Dendritic cell treated with granulocyte-macrophage colony-stimulating factor and Interleukin-4, amounts not matched to agents 40 ng/mL and 50 ng/mL, for 4 days (primary cell): ENCODE measurements around the gene TERF2IP.

ENCODE experiments used
- H3K27ac Mint-ChIP-seq: one replicate; pipeline ENCODE4 v1.8.0; 2022; ENCODE audit warnings: mild to moderate bottlenecking, mixed read lengths
- H3K27me3 Mint-ChIP-seq: one replicate; pipeline ENCODE4 v1.8.0; 2022; ENCODE audit warnings: mild to moderate bottlenecking, mixed read lengths
- H3K36me3 Mint-ChIP-seq: one replicate; pipeline ENCODE4 v1.8.0; 2022; ENCODE audit warnings: low read depth, mixed read lengths
- H3K4me1 Mint-ChIP-seq: one replicate; pipeline ENCODE4 v1.8.0; 2022; ENCODE audit warnings: low read depth, mixed read lengths
- H3K4me3 Mint-ChIP-seq: one replicate; pipeline ENCODE4 v1.8.0; 2022; ENCODE audit warnings: mild to moderate bottlenecking, moderate library complexity, mixed read lengths
- H3K9me3 Mint-ChIP-seq: one replicate; pipeline ENCODE4 v1.8.0; 2022; ENCODE audit warnings: mixed read lengths
- intact Hi-C: fragments of 100-400 bp; cut with micrococcal nuclease; formaldehyde crosslinking; loops from one replicate; pipeline ENCODE4 v1.15.0; 2022

TERF2IP gene

GRCh38 chr16:75622761-75623605 is 24.6 kb upstream of the TERF2IP start, which contains the start of gene ADAT1:
Gene ADAT1 (minus strand): TSS chr16:75623281. CDS start chr16:75620799, 2,482 bp downstream.
- H3K36me3 Mint-ChIP-seq, result peaks cover 60% of the 10 kb centered on the region
- H3K9me3 Mint-ChIP-seq, result no peaks in the 10 kb centered on the region
- no peaks in the 10 kb centered on the region for H3K27me3 Mint-ChIP-seq
- peak within 1 kb of the TSS; percentile 88 for H3K4me3 Mint-ChIP-seq
- peaks cover 28% of the 10 kb centered on the region for H3K4me1 Mint-ChIP-seq
- H3K27ac Mint-ChIP-seq, result peak within 1 kb of the TSS; percentile 97
- intact Hi-C loops, result loop anchor here (1.0 to 10.0 kb wide), 4 partner anchors 24 to 190 kb away; partner anchors contain the start of genes CFDP1, KARS1, TERF2IP and TMEM170A

GRCh38 chr16:75624921-75625334 is 22.6 kb upstream of the TERF2IP start:
- H3K9me3 Mint-ChIP-seq, result no peaks in the 10 kb centered on the region
- H3K36me3 Mint-ChIP-seq, result peaks cover 61% of the 10 kb centered on the region
- no peaks in the 10 kb centered on the region for H3K27me3 Mint-ChIP-seq
- intact Hi-C loops, result loop anchor here (10.0 kb wide), 1 partner anchor 160 kb away; the partner anchor contains the start of gene TMEM170A
- H3K4me3 Mint-ChIP-seq, result no peak overlapping the region
- H3K4me1 Mint-ChIP-seq, result peaks cover 28% of the 10 kb centered on the region
- no peak overlapping the region for H3K27ac Mint-ChIP-seq

- Mint-ChIP-seq H3K4me3 (no peak overlapping the region), H3K36me3 (peaks cover 72% of the 10 kb centered on the region), H3K9me3 (no peaks in the 10 kb centered on the region), H3K4me1 (peaks cover 12% of the 10 kb centered on the region), H3K27ac (no peak overlapping the region), H3K27me3 (no peaks in the 10 kb centered on the region)
- intact Hi-C loops, result loop anchor here (10.0 kb wide), 1 partner anchor 162 kb away; the partner anchor contains the start of gene TMEM170A
Measured at GRCh38 chr16:75626806-75627205, 20.8 kb upstream of the TERF2IP start.

GRCh38 chr16:75627851-75628250 is 19.7 kb upstream of the TERF2IP start:
- H3K9me3 Mint-ChIP-seq, result no peaks in the 10 kb centered on the region
- H3K4me1 Mint-ChIP-seq, result peaks cover 11% of the 10 kb centered on the region
- intact Hi-C loops, result loop anchor here (10.0 kb wide), 1 partner anchor 163 kb away; the partner anchor contains the start of gene TMEM170A
- H3K36me3 Mint-ChIP-seq, result peaks cover 80% of the 10 kb centered on the region
- H3K27me3 Mint-ChIP-seq, result no peaks in the 10 kb centered on the region
- H3K27ac Mint-ChIP-seq, result no peak overlapping the region
- H3K4me3 Mint-ChIP-seq, result no peak overlapping the region

- peaks cover 81% of the 10 kb centered on the region for H3K36me3 Mint-ChIP-seq
- no peak overlapping the region for H3K4me3 Mint-ChIP-seq
- H3K27ac Mint-ChIP-seq, result no peak overlapping the region
- no peaks in the 10 kb centered on the region for H3K27me3 Mint-ChIP-seq
- intact Hi-C loops, result loop anchor here (10.0 kb wide), 1 partner anchor 164 kb away; the partner anchor contains the start of gene TMEM170A
- H3K4me1 Mint-ChIP-seq, result peaks cover 11% of the 10 kb centered on the region
- H3K9me3 Mint-ChIP-seq, result no peaks in the 10 kb centered on the region
Measured at GRCh38 chr16:75628351-75628750, 19.2 kb upstream of the TERF2IP start.

- Mint-ChIP-seq H3K9me3 (no peaks in the 10 kb centered on the region), H3K4me1 (peaks cover 11% of the 10 kb centered on the region), H3K4me3 (no peak overlapping the region), H3K36me3 (peaks cover 89% of the 10 kb centered on the region), H3K27me3 (no peaks in the 10 kb centered on the region), H3K27ac (no peak overlapping the region)
- intact Hi-C loops, result loop anchor here (10.0 kb wide), 1 partner anchor 164 kb away; the partner anchor contains the start of gene TMEM170A
Measured at GRCh38 chr16:75629132-75629531, 18.4 kb upstream of the TERF2IP start.

- intact Hi-C loops, result no loop called here
- no peak overlapping the region for H3K4me3 Mint-ChIP-seq
- peaks cover 7% of the 10 kb centered on the region for H3K4me1 Mint-ChIP-seq
- peaks cover 97% of the 10 kb centered on the region for H3K36me3 Mint-ChIP-seq
- H3K27me3 Mint-ChIP-seq, result no peaks in the 10 kb centered on the region
- H3K9me3 Mint-ChIP-seq, result no peaks in the 10 kb centered on the region
- no peak overlapping the region for H3K27ac Mint-ChIP-seq
Measured at GRCh38 chr16:75630052-75630451, 17.5 kb upstream of the TERF2IP start.

GRCh38 chr16:75632857-75633256 is 14.7 kb upstream of the TERF2IP start:
- Mint-ChIP-seq H3K9me3 (no peaks in the 10 kb centered on the region), H3K4me3 (no peak overlapping the region), H3K36me3 (peaks cover 99% of the 10 kb centered on the region), H3K27ac (no peak overlapping the region), H3K4me1 (no peaks in the 10 kb centered on the region), H3K27me3 (no peaks in the 10 kb centered on the region)
- intact Hi-C loops, result no loop called here

- H3K4me1 Mint-ChIP-seq, result no peaks in the 10 kb centered on the region
- no peaks in the 10 kb centered on the region for H3K9me3 Mint-ChIP-seq
- peaks cover 99% of the 10 kb centered on the region for H3K36me3 Mint-ChIP-seq
- H3K27ac Mint-ChIP-seq, result no peak overlapping the region
- no peak overlapping the region for H3K4me3 Mint-ChIP-seq
- intact Hi-C loops, result no loop called here
- no peaks in the 10 kb centered on the region for H3K27me3 Mint-ChIP-seq
Measured at GRCh38 chr16:75635036-75635435, 12.5 kb upstream of the TERF2IP start.

GRCh38 chr16:75640598-75640997 is 7.0 kb upstream of the TERF2IP start:
- intact Hi-C loops, result no loop called here
- no peaks in the 10 kb centered on the region for H3K9me3 Mint-ChIP-seq
- peaks cover 13% of the 10 kb centered on the region for H3K4me1 Mint-ChIP-seq
- H3K27ac Mint-ChIP-seq, result no peak overlapping the region
- no peaks in the 10 kb centered on the region for H3K27me3 Mint-ChIP-seq
- H3K4me3 Mint-ChIP-seq, result no peak overlapping the region
- peaks cover 99% of the 10 kb centered on the region for H3K36me3 Mint-ChIP-seq

GRCh38 chr16:75644240-75645012 is 3.1 kb upstream of the TERF2IP start:
- Mint-ChIP-seq H3K27ac (no peak overlapping the region), H3K4me1 (peaks cover 14% of the 10 kb centered on the region), H3K9me3 (no peaks in the 10 kb centered on the region), H3K4me3 (no peak overlapping the region), H3K36me3 (peaks cover 82% of the 10 kb centered on the region), H3K27me3 (no peaks in the 10 kb centered on the region)
- intact Hi-C loops, result loop anchor here (5.0 kb wide), 2 partner anchors 77 to 1548 kb away; partner anchors contain the start of genes GABARAPL2 and MON1B

GRCh38 chr16:75647112-75647491 is 471 bp upstream of the TERF2IP start:
- intact Hi-C loops, result loop anchor here (1.0 to 5.0 kb wide), 3 partner anchors 24 to 1545 kb away; partner anchors contain the start of genes ADAT1, GABARAPL2 and MON1B
- H3K27ac Mint-ChIP-seq, result peak overlapping the region; percentile 96
- no peaks in the 10 kb centered on the region for H3K27me3 Mint-ChIP-seq
- peaks cover 66% of the 10 kb centered on the region for H3K36me3 Mint-ChIP-seq
- peak overlapping the region; percentile 98 for H3K4me3 Mint-ChIP-seq
- peaks cover 38% of the 10 kb centered on the region for H3K4me1 Mint-ChIP-seq
- H3K9me3 Mint-ChIP-seq, result no peaks in the 10 kb centered on the region

GRCh38 chr16:75648265-75649076 is 898 bp downstream of the TERF2IP start:
- Mint-ChIP-seq H3K4me1 (peaks cover 47% of the 10 kb centered on the region), H3K36me3 (peaks cover 60% of the 10 kb centered on the region), H3K9me3 (no peaks in the 10 kb centered on the region), H3K27ac (peak overlapping the region; percentile 96), H3K27me3 (no peaks in the 10 kb centered on the region), H3K4me3 (peak overlapping the region; percentile 98)
- intact Hi-C loops, result loop anchor here (1.0 to 5.0 kb wide), 3 partner anchors 81 to 1544 kb away; partner anchors contain the start of genes CFDP1, GABARAPL2 and MON1B
